ENCODE measurements around the gene SPO11. TPM values are rescaled to one million over a fixed set of nuclear protein-coding genes. Genes with fewer than 3 reads are reported as not detected.
A peak's percentile ranks its signal among the peaks of the same experiment; 100 is the strongest.
"Not testable (repeated sequence)": the region's sequence is repeated elsewhere in the genome, so short reads cannot be mapped to it uniquely, and the experiment has no call there.

Gene SPO11
- total and polyA plus RNA-seq, 2 donors (not counting 1 experiment from before 2014, with no cell fraction given) = not detected

DNA sequence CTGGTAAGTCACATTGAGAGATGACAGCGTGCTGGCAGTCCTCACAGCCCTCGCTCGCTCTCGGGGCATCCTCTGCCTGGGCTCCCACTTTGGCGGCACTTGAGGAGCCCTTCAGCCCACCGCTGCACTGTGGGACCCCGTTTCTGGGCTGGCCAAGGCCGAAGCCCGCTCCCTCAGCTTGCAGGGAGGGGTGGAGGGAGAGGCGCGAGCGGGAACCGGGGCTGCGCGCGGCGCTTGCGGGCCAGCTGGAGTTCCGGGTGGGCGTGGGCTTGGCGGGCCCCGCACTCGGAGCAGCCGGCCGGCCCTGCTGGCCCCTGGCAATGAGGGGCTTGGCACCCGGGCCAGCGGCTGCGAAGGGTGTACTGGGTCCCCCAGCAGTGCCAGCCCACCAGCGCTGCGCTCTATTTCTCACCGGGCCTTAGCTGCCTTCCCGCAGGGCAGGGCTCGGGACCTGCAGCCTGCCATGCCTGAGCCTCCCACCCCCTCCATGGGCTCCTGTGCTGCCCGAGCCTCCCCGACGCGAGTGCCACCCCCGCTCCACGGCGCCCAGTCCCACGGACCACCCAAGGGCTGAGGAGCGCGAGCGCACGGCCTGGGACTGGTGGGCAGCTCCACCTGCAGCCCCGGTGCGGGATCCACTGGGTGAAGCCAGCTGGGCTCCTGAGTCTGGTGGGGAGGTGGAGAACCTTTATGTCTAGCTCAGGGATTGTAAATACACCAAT, 18.8 kb downstream of the SPO11 start:
- H3K9ac ChIP-seq (ENCODE audit: low read length); ATAC-seq (ENCODE audit: low read depth); H3K4me2 ChIP-seq (replicated peaks; ENCODE audit: low read depth, low read length, poor library complexity, severe bottlenecking); H3K36me3 ChIP-seq (replicated peaks in 1 of 2; ENCODE audit: control extremely low read depth in 1 of 2, control insufficient read depth in 1 of 2, extremely low read depth in 1 of 2, insufficient read depth in 2 of 2, low read length in 1 of 2); H3K4me3 ChIP-seq (ENCODE audit: control extremely low read depth in 1 of 5, extremely low read depth in 1 of 5, insufficient read depth in 1 of 5, low read depth in 2 of 5, low read length in 4 of 5); H3K27ac Mint-ChIP-seq; H3K27ac ChIP-seq (ENCODE audit: low read length in 2 of 2); H3K27me3 ChIP-seq (replicated peaks in 1 of 4; ENCODE audit: control extremely low read depth in 1 of 4, control insufficient read depth in 3 of 4, insufficient read depth in 4 of 4, low read length in 3 of 4); H3K4me3 Mint-ChIP-seq; H3K9me3 Mint-ChIP-seq (ENCODE audit: insufficient read depth); intact Hi-C loops (cut with micrococcal nuclease); H2AFZ ChIP-seq (ENCODE audit: insufficient read depth, low read depth, low read length, poor library complexity, severe bottlenecking); H3K9me3 ChIP-seq (ENCODE audit: control extremely low read depth in 1 of 3, control insufficient read depth in 2 of 3, insufficient read depth in 1 of 3, low read length in 2 of 3); H3K27me3 Mint-ChIP-seq; DNase-seq: not testable (repeated sequence)
- ChIA-PET POLR2A (interaction anchor here (1.6 kb wide), 1 partner anchor 41 kb away, joined by 3 read pairs; no protein-coding TSS in a partner anchor), CTCF (interaction anchor here (1.0 to 2.1 kb wide), 4 partner anchors 11 to 154 kb away, joined by 3 to 6 read pairs (median 3); no protein-coding TSS in a partner anchor)
- peaks cover 19% of the 10 kb centered on the region for H3K4me1 Mint-ChIP-seq
- H4K20me1 ChIP-seq (ENCODE audit: control insufficient read depth, insufficient read depth, low read length, poor library complexity, severe bottlenecking) = peaks cover 19% of the 10 kb centered on the region
- H3K4me1 ChIP-seq (ENCODE audit: control insufficient read depth in 2 of 2, insufficient read depth in 2 of 2, low read length in 2 of 2) = peaks cover 9 to 18% of the 10 kb centered on the region in 2 donors
- H3K79me2 ChIP-seq (ENCODE audit: control insufficient read depth, insufficient read depth, low read length) = peaks cover 23% of the 10 kb centered on the region
- WGBS (ENCODE audit: insufficient coverage) = 81% methylated on average over 30 of the region's 47 CpGs

DNA sequence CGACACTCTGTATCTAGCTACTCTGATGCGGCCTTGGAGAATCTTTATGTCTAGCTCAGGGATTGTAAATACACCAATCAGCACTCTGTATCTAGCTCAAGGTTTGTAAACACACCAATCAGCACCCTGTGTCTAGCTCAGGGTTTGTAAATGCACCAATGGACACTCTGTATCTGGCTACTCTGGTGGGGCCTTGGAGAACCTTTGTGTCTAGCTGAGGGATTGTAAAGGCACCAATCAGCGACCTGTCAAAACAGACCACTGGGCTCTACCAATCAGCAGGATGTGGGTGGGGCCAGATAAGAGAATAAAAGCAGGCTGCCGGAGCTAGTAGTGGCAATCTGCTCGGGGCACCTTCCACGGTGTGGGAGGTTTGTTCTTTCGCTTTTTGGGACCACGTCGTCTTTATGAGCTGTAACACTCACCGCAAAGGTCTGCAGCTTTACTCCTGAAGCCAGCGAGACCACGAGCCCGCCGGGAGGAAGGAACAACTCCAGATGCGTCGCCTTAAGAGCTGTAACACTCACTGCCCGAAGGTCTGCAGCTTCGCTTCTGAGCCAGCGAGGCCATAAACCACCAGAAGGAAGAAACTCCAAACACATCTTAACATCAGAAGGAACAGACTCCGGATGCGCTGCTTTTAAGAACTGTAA, 19.4 kb downstream of the SPO11 start:
- H3K4me2 ChIP-seq (replicated peaks; ENCODE audit: low read depth, low read length, poor library complexity, severe bottlenecking); H3K27me3 ChIP-seq (replicated peaks in 1 of 4; ENCODE audit: control extremely low read depth in 1 of 4, control insufficient read depth in 3 of 4, insufficient read depth in 4 of 4, low read length in 3 of 4); intact Hi-C loops (cut with micrococcal nuclease); H3K4me3 ChIP-seq (ENCODE audit: control extremely low read depth in 1 of 5, extremely low read depth in 1 of 5, insufficient read depth in 1 of 5, low read depth in 2 of 5, low read length in 4 of 5); H3K9ac ChIP-seq (ENCODE audit: low read length); ATAC-seq (ENCODE audit: low read depth); H3K4me3 Mint-ChIP-seq; H3K27ac ChIP-seq (ENCODE audit: low read length in 2 of 2); H3K9me3 ChIP-seq (ENCODE audit: control extremely low read depth in 1 of 3, control insufficient read depth in 2 of 3, insufficient read depth in 1 of 3, low read length in 2 of 3); H3K27me3 Mint-ChIP-seq; DNase-seq; H3K9me3 Mint-ChIP-seq (ENCODE audit: insufficient read depth): not testable (repeated sequence)
- H3K4me1 ChIP-seq (ENCODE audit: control insufficient read depth in 2 of 2, insufficient read depth in 2 of 2, low read length in 2 of 2) = peaks cover 9 to 18% of the 10 kb centered on the region in 2 donors
- H3K36me3 ChIP-seq (replicated peaks in 1 of 2; ENCODE audit: control extremely low read depth in 1 of 2, control insufficient read depth in 1 of 2, extremely low read depth in 1 of 2, insufficient read depth in 2 of 2, low read length in 1 of 2) = peaks cover 3 to 14% of the 10 kb centered on the region in 2 experiments
- H3K79me2 ChIP-seq (ENCODE audit: control insufficient read depth, insufficient read depth, low read length) = peaks cover 30% of the 10 kb centered on the region
- peak overlapping the region; percentile 52 for H2AFZ ChIP-seq (ENCODE audit: insufficient read depth, low read depth, low read length, poor library complexity, severe bottlenecking)
- peaks cover 25% of the 10 kb centered on the region for H4K20me1 ChIP-seq (ENCODE audit: control insufficient read depth, insufficient read depth, low read length, poor library complexity, severe bottlenecking)
- peak overlapping the region; percentile 38 for H3K27ac Mint-ChIP-seq
- ChIA-PET CTCF (interaction anchor here (0.7 to 1.4 kb wide), 8 partner anchors 9 to 798 kb away, joined by 3 to 4 read pairs (median 4); no protein-coding TSS in a partner anchor), POLR2A (interaction anchor here (1.6 kb wide), 1 partner anchor 40 kb away, joined by 3 read pairs; no protein-coding TSS in a partner anchor)
- peaks cover 21% of the 10 kb centered on the region for H3K4me1 Mint-ChIP-seq
- WGBS (ENCODE audit: insufficient coverage) = 82% methylated on average over 18 of the region's 21 CpGs
